Thoracic aorta (tissue), 2 donors: ENCODE data around the gene RNF151. TPM values are rescaled to one million over a fixed set of nuclear protein-coding genes. Genes with fewer than 3 reads are reported as not detected.

Experiments
- ATAC-seq: fragments of 150-250 bp; one replicate; pipeline ENCODE4 v1.8.0; 2017; ENCODE audit warnings: low read depth; ENCODE audit not compliant: insufficient number of reproducible peaks, low FRiP score
- DNase-seq: peaks from one replicate; pipeline ENCODE4 v3.0.0-alpha.2; 2020; ENCODE audit warnings: low spot score
- H3K27ac ChIP-seq, 2 donors: fragments of 200-600 bp; sonication (generic); 1 replicate in 1 of 2; 2 replicates in 1 of 2; pipeline ENCODE4 v1.5.1; 2016; ENCODE audit warnings: mild to moderate bottlenecking in 2 of 2, moderate library complexity in 2 of 2
- H3K27me3 ChIP-seq: fragments of 200-600 bp; sonication (generic); replicated peaks from 2 replicates; pipeline ENCODE4 v1.6.0; 2016; ENCODE audit warnings: mild to moderate bottlenecking; ENCODE audit not compliant: insufficient read depth
- H3K36me3 ChIP-seq: fragments of 200-600 bp; sonication (generic); one replicate; pipeline ENCODE4 v1.5.1; 2016
- H3K4me1 ChIP-seq, 2 donors: fragments of 200-600 bp; sonication (generic); 1 replicate in 1 of 2; 2 replicates in 1 of 2; pipeline versions ENCODE4 v1.5.1 to v1.6.0; 2016; ENCODE audit warnings: low read depth in 2 of 2, mild to moderate bottlenecking in 1 of 2; ENCODE audit not compliant: control insufficient read depth in 1 of 2
- H3K4me3 ChIP-seq: fragments of 200-600 bp; sonication (generic); 2 replicates; pipeline ENCODE4 v1.5.1; 2016; ENCODE audit warnings: mild to moderate bottlenecking
- H3K9me3 ChIP-seq: fragments of 200-600 bp; sonication (generic); 2 replicates; pipeline ENCODE4 v1.5.1; 2016
- CTCF ChIP-seq: fragments of 200-600 bp; sonication (generic); IDR thresholded peaks from one replicate; pipeline ENCODE4 v1.5.1; 2019; ENCODE audit warnings: antibody characterized with exemption
- total RNA-seq, 2 donors: library from RNA; depleted of rRNA; stranded (reverse); fragments of >200 nt; gene quantifications; one replicate each; pipeline versions ENCODE4 v1.1.0 to v1.2.3, GENCODE V29; 2016

RNF151 gene
- total RNA-seq, 2 donors from 2014 or later: not detected

GRCh38 chr16:1987198-1987597, 20.5 kb downstream of the RNF151 start:
- peaks cover 16 to 38% of the 10 kb centered on the region in 2 donors for H3K4me1 ChIP-seq
- peaks cover 7% of the 10 kb centered on the region for H3K27me3 ChIP-seq

GRCh38 chr16:1989209-1990100, 22.8 kb downstream of the RNF151 start, which contains the start of gene SYNGR3:
TSS of gene SYNGR3 (plus strand) at chr16:1989970. CDS start at chr16:1990103, 133 bp downstream.
- Histone ChIP-seq H3K9me3 (no peaks in the 10 kb centered on the region), H3K4me3 (peak within 1 kb of the TSS; percentile 65), H3K36me3 (peaks cover 8% of the 10 kb centered on the region), H3K4me1 (peaks cover 16 to 36% of the 10 kb centered on the region in 2 donors), H3K27me3 (peaks cover 7% of the 10 kb centered on the region), H3K27ac (no peak within 1 kb of the TSS)
- no peak for DNase-seq
- TF ChIP-seq CTCF: no peak
- ATAC-seq: no peak

More at GRCh38 chr16:1987198-1987597, 20.5 kb downstream of the RNF151 start:
- no peaks in the 10 kb centered on the region for H3K9me3 ChIP-seq
- no peak overlapping the region for H3K4me3 ChIP-seq
- ATAC-seq: no peak
- H3K36me3 ChIP-seq: peaks cover 8% of the 10 kb centered on the region
- DNase-seq: no peak
- H3K27ac ChIP-seq: no peak overlapping the region
- TF ChIP-seq CTCF: no peak

GRCh38 chr16:1990101-1990350, 23.4 kb downstream of the RNF151 start:
- TF ChIP-seq CTCF: no peak
- no peak for DNase-seq
- Histone ChIP-seq H3K9me3 (no peaks in the 10 kb centered on the region), H3K36me3 (peaks cover 8% of the 10 kb centered on the region), H3K4me1 (peaks cover 10 to 30% of the 10 kb centered on the region in 2 donors), H3K4me3 (peak overlapping the region; percentile 65), H3K27me3 (peaks cover 7% of the 10 kb centered on the region), H3K27ac (no peak overlapping the region)
- ATAC-seq: no peak

GRCh38 chr16:1990351-1991134, 23.9 kb downstream of the RNF151 start:
- peak overlapping the region; percentile 65 for H3K4me3 ChIP-seq
- no peaks in the 10 kb centered on the region for H3K9me3 ChIP-seq
- H3K27ac ChIP-seq: no peak overlapping the region
- peaks cover 9 to 25% of the 10 kb centered on the region in 2 donors for H3K4me1 ChIP-seq
- peaks cover 12% of the 10 kb centered on the region for H3K36me3 ChIP-seq
- no peak for TF ChIP-seq CTCF
- DNase-seq (no peak), ATAC-seq (no peak)
- H3K27me3 ChIP-seq: peaks cover 7% of the 10 kb centered on the region

- Histone ChIP-seq H3K27me3 (peaks cover 7% of the 10 kb centered on the region), H3K4me3 (peak overlapping the region; percentile 65)
These were observed 24.5 kb downstream of the RNF151 start for GRCh38 chr16:1991135-1991551.

More at GRCh38 chr16:1991135-1991551, 24.5 kb downstream of the RNF151 start:
- TF ChIP-seq CTCF: no peak
- Histone ChIP-seq H3K9me3 (no peaks in the 10 kb centered on the region), H3K27ac (no peak overlapping the region), H3K4me1 (peaks cover 9 to 25% of the 10 kb centered on the region in 2 donors), H3K36me3 (peaks cover 8% of the 10 kb centered on the region)
- no peak for DNase-seq
- ATAC-seq: no peak
